H1 (cell line): ENCODE data around the gene MCM9. TPM values are rescaled to one million over a fixed set of nuclear protein-coding genes. Genes with fewer than 3 reads are reported as not detected.
A peak's percentile ranks its signal among the peaks of the same experiment; 100 is the strongest.

Experiments
- CTCF ChIA-PET: fragments of 300-600 bp; sonication (Branson Sonifier 250); formaldehyde crosslinking; loops from one replicate; lab custom pipeline; 2021; ENCODE audit not compliant: partially characterized antibody; lab: Charles Lee
- POLR2A ChIA-PET: fragments of 300-600 bp; sonication (Branson Sonifier 250); formaldehyde crosslinking; loops from one replicate; lab custom pipeline; 2021; ENCODE audit warnings: inconsistent platforms; ENCODE audit not compliant: partially characterized antibody; lab: Charles Lee
- DNase-seq, 2 experiments: peaks; one replicate each; pipeline versions ENCODE4 v3.0.0 to v3.0.0-alpha.2; 2010 to 2022; ENCODE audit warnings: low spot score in 2 of 2, low read depth in 1 of 2, mixed read lengths in 1 of 2
- FAIRE-seq: peaks from 2 replicates; lab custom pipeline; 2011; peaks lifted over from hg19 to GRCh38; lab: Jason Lieb, UNC
- H2AFZ ChIP-seq: 2 replicates; pipeline ENCODE4 v1.8.1; 2012; ENCODE audit warnings: low read length, inconsistent platforms
- H2AK5ac ChIP-seq: 2 replicates; pipeline ENCODE4 v1.6.1; 2013; ENCODE audit warnings: low read depth, low read length
- H2BK120ac ChIP-seq: replicated peaks from 2 replicates; pipeline ENCODE3; 2013; ENCODE audit warnings: low read depth, low read length, inconsistent platforms
- H2BK12ac ChIP-seq: 2 replicates; pipeline ENCODE4 v1.6.1; 2013; ENCODE audit warnings: low read depth, low read length
- H2BK15ac ChIP-seq: 2 replicates; pipeline ENCODE4 v1.6.1; 2013; ENCODE audit warnings: low read length
- H2BK20ac ChIP-seq: 2 replicates; pipeline ENCODE4 v1.6.1; 2013; ENCODE audit warnings: low read length
- H2BK5ac ChIP-seq: 2 replicates; pipeline ENCODE4 v1.6.1; 2013; ENCODE audit warnings: low read depth, low read length
- H3K14ac ChIP-seq: 2 replicates; pipeline ENCODE4 v1.6.1; 2013; ENCODE audit warnings: inconsistent platforms; ENCODE audit not compliant: insufficient read length
- H3K18ac ChIP-seq: 2 replicates; pipeline ENCODE4 v1.6.1; 2013; ENCODE audit warnings: low read length; ENCODE audit errors: extremely low read depth
- H3K23ac ChIP-seq: 2 replicates; pipeline ENCODE4 v1.6.1; 2013; ENCODE audit warnings: inconsistent platforms; ENCODE audit not compliant: insufficient read length
- H3K23me2 ChIP-seq: 2 replicates; pipeline ENCODE4 v1.6.1; 2013; ENCODE audit warnings: low read depth, low read length
- H3K27ac ChIP-seq: 2 replicates; pipeline ENCODE4 v1.6.1; 2011; ENCODE audit warnings: low read depth, low read length, inconsistent platforms
- H3K27me3 ChIP-seq, 4 experiments: replicated peaks in 1 of 4; 1 replicate in 1 of 4; 2 replicates in 3 of 4; pipeline versions ENCODE4 v1.6.1 to v1.8.1; 2011 to 2013; ENCODE audit warnings: low read length in 3 of 4, mild to moderate bottlenecking in 3 of 4, inconsistent platforms in 2 of 4, mixed read lengths in 2 of 4, moderate library complexity in 1 of 4; ENCODE audit not compliant: control insufficient read depth in 3 of 4, insufficient read depth in 3 of 4; ENCODE audit errors: extremely low read depth in 1 of 4
- H3K36me3 ChIP-seq, 4 experiments: 2 replicates each; pipeline versions ENCODE4 v1.6.1 to v1.8.1; 2011 to 2013; ENCODE audit warnings: mild to moderate bottlenecking in 4 of 4, low read length in 3 of 4, moderate library complexity in 2 of 4, control low read depth in 1 of 4, inconsistent platforms in 1 of 4; ENCODE audit not compliant: insufficient read depth in 4 of 4, control insufficient read depth in 2 of 4
- H3K4ac ChIP-seq: replicated peaks from 2 replicates; pipeline ENCODE3; 2013; ENCODE audit warnings: low read length, low read depth, mixed read lengths, inconsistent platforms; ENCODE audit not compliant: insufficient read length
- H3K4me1 ChIP-seq, 4 experiments: replicated peaks in 1 of 4; 1 replicate in 1 of 4; 2 replicates in 3 of 4; pipeline versions ENCODE4 v1.6.1 to v1.8.1; 2011 to 2013; ENCODE audit warnings: low read length in 3 of 4, inconsistent platforms in 2 of 4, mixed read lengths in 1 of 4; ENCODE audit not compliant: insufficient read depth in 4 of 4, control insufficient read depth in 3 of 4
- H3K4me2 ChIP-seq, 2 experiments: 2 replicates each; pipeline versions ENCODE4 v1.6.1 to v1.8.1; 2011 to 2013; ENCODE audit warnings: low read depth in 2 of 2, low read length in 2 of 2, control low read depth in 1 of 2, inconsistent platforms in 1 of 2, mild to moderate bottlenecking in 1 of 2; ENCODE audit not compliant: insufficient read depth in 1 of 2
- H3K4me3 ChIP-seq, 4 experiments: fragments of 200-600, 300-600 bp in 1 of 4; sonication (generic), shearing (Covaris generic), sonication (Bioruptor Twin) in 1 of 4; 2 replicates each; pipeline versions ENCODE4 v1.5.1 to v1.8.1; 2011 to 2016; ENCODE audit warnings: low read length in 4 of 4, low read depth in 3 of 4, control low read depth in 2 of 4, inconsistent platforms in 2 of 4, mild to moderate bottlenecking in 2 of 4, mixed read lengths in 1 of 4, moderate library complexity in 1 of 4; ENCODE audit not compliant: insufficient read depth in 2 of 4; ENCODE audit errors: extremely low read depth in 1 of 4
- H3K56ac ChIP-seq: replicated peaks from 2 replicates; pipeline ENCODE3; 2013; ENCODE audit warnings: low read depth, mild to moderate bottlenecking, mixed read lengths, low read length, inconsistent platforms; ENCODE audit not compliant: insufficient read length
- H3K79me1 ChIP-seq: 2 replicates; pipeline ENCODE4 v1.6.1; 2013; ENCODE audit warnings: low read depth, low read length, control low read depth
- H3K79me2 ChIP-seq, 2 experiments: 2 replicates each; pipeline versions ENCODE4 v1.6.1 to v1.8.1; 2012 to 2013; ENCODE audit warnings: low read length in 2 of 2, mild to moderate bottlenecking in 2 of 2, inconsistent platforms in 1 of 2; ENCODE audit not compliant: insufficient read depth in 2 of 2, control insufficient read depth in 1 of 2
- H3K9ac ChIP-seq, 4 experiments: replicated peaks in 1 of 4; 1 replicate in 1 of 4; 2 replicates in 3 of 4; pipeline versions ENCODE4 v1.6.1 to v1.8.1; 2011 to 2013; ENCODE audit warnings: low read depth in 3 of 4, low read length in 3 of 4, control low read depth in 2 of 4, mild to moderate bottlenecking in 2 of 4, moderate library complexity in 2 of 4, inconsistent platforms in 1 of 4; ENCODE audit errors: extremely low read depth in 1 of 4
- H3K9me3 ChIP-seq, 2 experiments: 2 replicates each; pipeline versions ENCODE4 v1.6.1 to v1.8.1; 2012 to 2013; ENCODE audit warnings: mild to moderate bottlenecking in 2 of 2, moderate library complexity in 2 of 2, control low read depth in 1 of 2, inconsistent platforms in 1 of 2, low read depth in 1 of 2, low read length in 1 of 2, mixed read lengths in 1 of 2; ENCODE audit not compliant: insufficient read depth in 2 of 2
- H4K20me1 ChIP-seq, 2 experiments: replicated peaks in 1 of 2; 2 replicates each; pipeline versions ENCODE3 to v1.8.1; 2011 to 2013; ENCODE audit warnings: inconsistent platforms in 2 of 2, low read length in 2 of 2, mild to moderate bottlenecking in 1 of 2; ENCODE audit not compliant: insufficient read depth in 2 of 2, control insufficient read depth in 1 of 2
- H4K5ac ChIP-seq: 2 replicates; pipeline ENCODE4 v1.6.1; 2013; ENCODE audit warnings: low read length, low read depth, mixed read lengths, inconsistent platforms; ENCODE audit not compliant: insufficient read length
- H4K8ac ChIP-seq: 2 replicates; pipeline ENCODE4 v1.8.0; 2013; ENCODE audit warnings: mild to moderate bottlenecking, moderate library complexity, low read length, inconsistent platforms; ENCODE audit not compliant: insufficient read depth; ENCODE audit errors: extremely low read depth
- H4K91ac ChIP-seq: replicated peaks from 2 replicates; pipeline ENCODE3; 2013; ENCODE audit warnings: low read length, mixed read lengths, inconsistent platforms; ENCODE audit not compliant: insufficient read length
- ASH2L ChIP-seq: fragments of 200-600, 300-600 bp; sonication (generic); IDR thresholded peaks from one replicate; pipeline ENCODE4 v1.7.1; 2017; ENCODE audit warnings: low read length
- CBX8 ChIP-seq: fragments of 300-800, 300-1000 bp; sonication (generic); IDR thresholded peaks from 2 replicates; pipeline ENCODE4 v1.7.1; 2016; ENCODE audit warnings: low read depth, low read length, borderline replicate concordance
- CEBPB ChIP-seq: IDR thresholded peaks from 2 replicates; pipeline ENCODE4 v1.6.1; 2012; ENCODE audit warnings: low read depth, low read length
- CHD1 ChIP-seq: IDR thresholded peaks from 2 replicates; pipeline ENCODE4 v1.6.1; 2012; ENCODE audit warnings: low read depth, low read length, improper control_type of control experiment
- GABPA ChIP-seq: IDR thresholded peaks from 2 replicates; pipeline ENCODE4 v1.6.1; 2011; ENCODE audit warnings: mild to moderate bottlenecking, low read length, moderate library complexity, borderline replicate concordance; ENCODE audit not compliant: insufficient read depth
- MAFK ChIP-seq: IDR thresholded peaks from 2 replicates; pipeline ENCODE4 v1.6.1; 2012; ENCODE audit warnings: low read depth, mild to moderate bottlenecking, improper control_type of control experiment, low read length
- RNF2 ChIP-seq: fragments of 200-900, 300-1000 bp; sonication (generic); IDR thresholded peaks from 2 replicates; pipeline ENCODE4 v1.7.1; 2016; ENCODE audit warnings: borderline replicate concordance, low read depth, mild to moderate bottlenecking, antibody characterized with exemption, low read length; ENCODE audit not compliant: poor library complexity, severe bottlenecking; ENCODE audit errors: missing control alignments
- SAP30 ChIP-seq: fragments of 300-600 bp; sonication (generic); IDR thresholded peaks from 2 replicates; pipeline ENCODE4 v1.7.1; 2012; ENCODE audit warnings: low read length, moderate library complexity, mild to moderate bottlenecking, inconsistent platforms; ENCODE audit not compliant: insufficient read depth, insufficient replicate concordance
- SP4 ChIP-seq: IDR thresholded peaks from 2 replicates; pipeline ENCODE4 v1.6.1; 2012; ENCODE audit warnings: low read length, inconsistent platforms
- SRF ChIP-seq: IDR thresholded peaks from 2 replicates; pipeline ENCODE4 v1.6.1; 2011; ENCODE audit warnings: mild to moderate bottlenecking, low read depth, low read length, moderate library complexity
- SUZ12 ChIP-seq: fragments of 200-600 bp; sonication (generic); IDR thresholded peaks from 2 replicates; pipeline ENCODE4 v1.6.1; 2012; ENCODE audit warnings: mild to moderate bottlenecking, inconsistent platforms, low read length, moderate library complexity, mixed read lengths
- TBP ChIP-seq: IDR thresholded peaks from 2 replicates; pipeline ENCODE4 v1.6.1; 2011; ENCODE audit warnings: low read depth, low read length, improper control_type of control experiment
- TCF12 ChIP-seq: IDR thresholded peaks from 2 replicates; pipeline ENCODE4 v1.6.1; 2011; ENCODE audit warnings: low read depth, mild to moderate bottlenecking, low read length
- WGBS, 2 experiments: shearing (Covaris generic) in 1 of 2; methylation state at CpG; one replicate each; pipeline versions ENCODE4 v1.1.6 to v1.1.7; 2013 to 2015; ENCODE audit warnings: low lambda C conversion rate in 2 of 2, mixed read lengths in 2 of 2, inconsistent platforms in 1 of 2, low coverage in 1 of 2, missing lambda C conversion rate in 1 of 2; ENCODE audit not compliant: insufficient replicate concordance in 2 of 2, insufficient coverage in 1 of 2, insufficient read length in 1 of 2; ENCODE audit errors: extremely low coverage in 1 of 2, missing lambda C conversion rate in 1 of 2; 5-methylcytosine and 5-hydroxymethylcytosine counted together
- polyA plus RNA-seq, 7 experiments: library from polyadenylated mRNA; depleted of rRNA in 3 of 7; stranded (reverse) in 5 of 7; unstranded in 2 of 7; fragments of >200 nt in 5 of 7; fragments of 200-250 nt in 2 of 7; gene quantifications; 1 replicate in 5 of 7; 2 replicates in 1 of 7; 4 replicates in 1 of 7; pipeline versions ENCODE4 v1.2.1 to v1.2.3, GENCODE V29; 2011 to 2013; ENCODE audit warnings: missing spikeins in 2 of 7, mixed read lengths in 2 of 7
- total RNA-seq: library from RNA; stranded (reverse); fragmentation: NEBNext Ultra II Directional; extraction: Animal tissue kit (Norgen Biotek cat#: 25700); gene quantifications from 2 replicates; pipeline ENCODE4 v1.2.1, GENCODE V29; 2021

MCM9 gene
- total and polyA plus RNA-seq, 2 of the 8 experiments (the other 6 are each of a cell fraction or from before 2014, with no cell fraction given) = 3.7 to 11.4 TPM

DNA sequence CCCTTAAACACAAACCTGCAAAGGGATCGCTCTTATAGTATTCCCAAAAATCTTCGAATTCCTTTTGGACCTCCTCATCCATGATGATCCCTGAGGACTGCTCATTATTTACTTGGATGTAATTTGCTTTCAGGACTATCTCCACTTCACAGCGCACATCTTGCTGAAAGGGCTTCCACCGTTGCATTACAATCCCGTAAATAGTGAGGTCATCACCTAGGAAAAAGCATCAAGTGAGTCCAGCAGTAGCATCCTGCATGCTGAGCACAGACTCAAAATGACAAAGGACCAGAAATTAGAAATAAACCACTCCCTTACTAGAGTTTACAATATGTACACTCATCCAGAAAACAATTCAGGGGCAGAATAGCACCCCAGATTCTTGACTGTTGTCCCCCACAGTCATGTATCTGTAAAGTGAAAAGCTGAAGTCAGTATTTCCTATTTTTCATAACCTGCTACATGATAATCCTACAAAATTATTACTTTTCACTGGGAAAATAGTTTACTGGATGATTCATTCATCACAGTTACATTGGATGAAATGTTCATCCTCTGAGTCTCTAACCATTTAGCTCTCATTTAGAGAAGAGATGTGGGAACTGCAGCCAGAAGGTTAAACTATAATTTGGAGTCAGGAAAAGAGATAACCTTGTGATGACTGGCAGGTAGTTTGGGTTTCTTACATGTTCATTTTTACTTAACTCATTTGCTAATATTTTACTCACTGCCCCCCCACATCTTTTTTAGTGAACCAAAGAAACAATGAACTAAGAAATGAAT is 17.2 kb downstream of the MCM9 start:
- H3K23ac ChIP-seq = no peak overlapping the region
- H3K23me2 ChIP-seq = no peaks in the 10 kb centered on the region
- H3K27me3 ChIP-seq = no peaks in the 10 kb centered on the region
- H2AK5ac ChIP-seq = no peak overlapping the region
- H4K8ac ChIP-seq = no peak overlapping the region
- no peaks in the 10 kb centered on the region for H3K9me3 ChIP-seq
- DNase-seq (no peak), FAIRE-seq (no peak)
- H4K20me1 ChIP-seq = peaks cover 0 to 5% of the 10 kb centered on the region in 2 experiments
- no peak overlapping the region for H3K27ac ChIP-seq
- no peak overlapping the region for H3K4ac ChIP-seq
- no peak overlapping the region for H3K56ac ChIP-seq
- no peak overlapping the region for H2BK15ac ChIP-seq
- H4K5ac ChIP-seq = no peak overlapping the region
- no peaks in the 10 kb centered on the region for H3K79me2 ChIP-seq
- H2BK120ac ChIP-seq = no peak overlapping the region
- no peaks in the 10 kb centered on the region for H3K4me1 ChIP-seq
- H2BK5ac ChIP-seq = no peak overlapping the region
- no peaks in the 10 kb centered on the region for H3K79me1 ChIP-seq
- H3K14ac ChIP-seq = no peak overlapping the region
- H3K18ac ChIP-seq = no peak overlapping the region
- no peak overlapping the region for H2BK20ac ChIP-seq
- peak overlapping the region in 1 of 4 experiments; percentile 10; a peak in 1 of 7 replicates for H3K9ac ChIP-seq
- H3K4me2 ChIP-seq = no peak overlapping the region
- H4K91ac ChIP-seq = no peak overlapping the region
- ChIA-PET CTCF (interaction anchor here (0.6 kb wide), 1 partner anchor 585 kb away, joined by 4 read pairs; no protein-coding TSS in a partner anchor), POLR2A (no interaction called here)
- peaks cover 5 to 43% (median 34%) of the 10 kb centered on the region in 4 experiments; a peak in 7 of 8 replicates for H3K36me3 ChIP-seq
- H2AFZ ChIP-seq = no peak overlapping the region
- H3K4me3 ChIP-seq = no peak overlapping the region
- no peak overlapping the region for H2BK12ac ChIP-seq
- 84% methylated on average over 5 of the region's 5 CpGs; no CpG with 5 or more reads in 1 of the 2 experiments for WGBS, 2 experiments
- TF ChIP-seq TCF12 (no peak), SRF (no peak), CEBPB (no peak), MAFK (no peak), SP4 (no peak), SUZ12 (no peak), CHD1 (no peak), ASH2L (no peak), SAP30 (no peak), GABPA (no peak), TBP (no peak), CBX8 (no peak), RNF2 (no peak)
